HG03571 (cell line): ENCODE measurements around the gene FOXA2.

Experiments
- ATAC-seq: cut with Tn5 transposase; IDR thresholded peaks from one replicate; pipeline ENCODE4 v1.9.1; 2021; ENCODE audit not compliant: unreplicated experiment

The FOXA2 gene

DNA sequence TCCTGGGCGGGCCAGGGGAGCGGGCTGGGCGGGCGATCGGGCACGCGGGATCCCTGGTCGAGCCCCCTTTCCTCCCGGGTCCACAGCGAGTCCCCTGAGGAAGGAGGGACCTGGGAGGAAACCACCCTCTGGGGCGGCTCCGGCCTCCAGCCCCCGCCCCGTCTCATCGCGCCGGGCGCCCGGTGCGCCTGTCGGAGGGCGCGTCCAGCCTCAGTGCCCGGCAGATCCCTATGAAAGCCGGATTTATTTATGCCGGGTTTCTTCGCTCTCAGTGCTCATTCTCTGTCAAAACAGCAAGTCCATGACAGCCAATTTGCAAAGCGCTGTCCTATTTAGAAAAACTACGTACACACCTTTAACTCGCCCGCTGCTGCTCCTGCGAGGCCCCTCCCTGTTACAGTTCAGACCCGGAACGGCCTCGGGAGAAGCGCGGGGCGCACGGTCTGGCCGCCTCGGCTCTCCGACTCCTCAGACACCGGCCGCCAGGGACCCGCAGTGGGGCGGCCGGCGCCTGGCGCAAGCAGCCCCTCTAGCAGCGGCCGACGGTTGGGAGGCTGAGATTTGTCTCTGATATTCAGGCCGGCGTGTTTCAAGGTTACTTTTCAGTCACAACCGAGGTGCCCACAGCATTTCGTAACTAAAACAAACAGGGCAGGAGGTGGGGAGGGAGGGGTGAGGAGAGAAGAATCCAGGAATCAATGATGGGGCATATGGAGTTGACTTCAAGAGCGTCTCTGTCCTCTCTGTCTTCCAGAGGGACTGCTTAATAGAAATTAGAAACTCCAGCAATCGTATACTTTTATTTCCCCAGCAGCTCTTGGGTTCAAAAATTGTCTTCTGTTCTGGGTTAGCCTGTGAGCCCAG lies 782 bp upstream of the FOXA2 start:
- ATAC-seq = no peak

DNA sequence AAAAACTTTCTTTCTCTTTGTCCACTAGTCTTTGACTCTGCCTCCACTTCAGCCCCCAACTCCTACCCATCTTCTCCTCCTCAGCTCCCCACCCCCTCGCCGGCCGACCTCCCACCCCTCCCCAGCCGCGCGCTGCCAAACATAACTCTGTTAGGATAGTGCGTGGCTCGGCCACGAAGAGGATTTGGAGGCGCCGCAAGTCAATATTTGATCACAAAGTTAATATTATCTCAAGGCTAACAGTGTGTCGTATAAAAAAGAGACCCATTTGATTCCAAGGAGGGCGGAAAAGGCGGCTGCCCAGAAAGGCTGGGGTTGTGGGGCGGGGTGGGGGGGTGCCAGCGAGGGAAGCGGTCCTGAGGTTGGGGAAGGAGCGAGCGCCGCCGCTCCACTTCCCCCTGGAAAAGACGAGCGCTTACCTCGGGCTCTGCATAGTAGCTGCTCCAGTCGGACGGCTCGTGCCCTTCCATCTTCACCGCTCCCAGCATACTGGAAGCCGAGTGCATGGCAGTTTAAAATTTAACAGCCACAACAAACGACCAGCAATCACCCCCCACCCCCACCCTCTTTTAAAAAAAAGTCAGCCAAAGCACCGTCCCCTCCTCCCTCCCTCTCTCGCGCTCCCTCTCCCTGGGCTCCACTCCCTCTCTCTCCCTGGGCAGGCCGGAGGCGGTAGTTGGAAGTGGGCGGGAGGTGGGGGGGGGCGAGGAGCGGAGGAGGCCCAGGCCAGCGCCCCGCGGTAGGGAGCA lies 425 bp downstream of the FOXA2 start:
- ATAC-seq = no peak

DNA sequence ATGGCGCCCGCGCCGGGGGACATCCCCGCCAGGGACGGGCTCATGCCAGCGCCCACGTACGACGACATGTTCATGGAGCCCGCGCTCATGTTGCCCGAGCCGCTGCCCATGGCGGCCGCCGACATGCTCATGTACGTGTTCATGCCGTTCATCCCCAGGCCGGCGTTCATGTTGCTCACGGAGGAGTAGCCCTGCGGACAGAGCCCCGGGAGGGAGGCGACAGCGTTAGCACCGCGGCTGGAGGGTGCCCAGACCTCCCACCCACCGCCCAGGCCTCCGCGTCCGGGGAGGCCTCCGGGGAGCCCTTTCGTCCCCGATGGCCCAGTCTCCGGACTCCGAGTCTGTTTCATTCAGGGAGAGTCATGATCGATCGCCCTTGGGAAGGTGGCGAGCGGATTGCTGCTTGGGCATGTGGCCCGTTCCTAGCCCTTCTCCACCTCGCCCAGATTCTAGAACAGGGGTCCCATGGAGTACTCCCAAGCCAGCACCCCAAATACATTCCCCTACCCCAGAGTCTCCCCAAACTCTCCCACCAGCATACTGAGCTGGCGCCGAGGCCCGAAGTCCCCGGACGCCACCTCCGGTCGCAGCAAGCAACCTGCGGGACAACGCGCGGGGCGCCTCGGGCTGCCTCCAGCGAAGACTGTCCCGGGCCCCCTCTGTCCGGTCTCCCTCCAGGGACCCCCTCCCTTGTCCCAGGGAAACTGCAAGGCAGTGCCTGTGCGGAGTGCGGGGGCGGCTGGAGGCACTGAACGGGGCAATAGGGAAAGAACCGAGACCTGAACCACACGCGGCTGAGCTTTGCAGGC lies 1.2 kb downstream of the FOXA2 start:
- no peak for ATAC-seq

DNA sequence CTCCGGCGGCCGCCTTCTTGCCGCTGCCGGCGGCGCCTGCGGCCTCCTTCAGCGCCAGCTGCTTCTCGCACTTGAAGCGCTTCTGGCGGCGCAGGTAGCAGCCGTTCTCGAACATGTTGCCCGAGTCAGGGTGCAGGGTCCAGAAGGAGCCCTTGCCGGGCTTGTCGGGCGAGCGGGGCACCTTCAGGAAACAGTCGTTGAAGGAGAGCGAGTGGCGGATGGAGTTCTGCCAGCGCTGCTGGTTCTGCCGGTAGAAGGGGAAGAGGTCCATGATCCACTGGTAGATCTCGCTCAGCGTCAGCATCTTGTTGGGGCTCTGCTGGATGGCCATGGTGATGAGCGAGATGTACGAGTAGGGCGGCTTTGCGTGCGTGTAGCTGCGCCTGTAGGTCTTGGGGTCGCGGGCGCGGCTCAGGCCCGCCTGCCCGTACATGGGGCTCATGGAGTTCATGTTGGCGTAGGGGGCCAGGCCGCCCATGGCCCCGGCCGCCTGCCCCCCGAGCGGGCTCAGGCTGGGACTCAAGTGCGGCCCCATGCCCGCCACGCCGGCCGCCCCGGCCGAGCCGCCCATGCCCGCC lies 1.9 kb downstream of the FOXA2 start:
- ATAC-seq = no peak

DNA sequence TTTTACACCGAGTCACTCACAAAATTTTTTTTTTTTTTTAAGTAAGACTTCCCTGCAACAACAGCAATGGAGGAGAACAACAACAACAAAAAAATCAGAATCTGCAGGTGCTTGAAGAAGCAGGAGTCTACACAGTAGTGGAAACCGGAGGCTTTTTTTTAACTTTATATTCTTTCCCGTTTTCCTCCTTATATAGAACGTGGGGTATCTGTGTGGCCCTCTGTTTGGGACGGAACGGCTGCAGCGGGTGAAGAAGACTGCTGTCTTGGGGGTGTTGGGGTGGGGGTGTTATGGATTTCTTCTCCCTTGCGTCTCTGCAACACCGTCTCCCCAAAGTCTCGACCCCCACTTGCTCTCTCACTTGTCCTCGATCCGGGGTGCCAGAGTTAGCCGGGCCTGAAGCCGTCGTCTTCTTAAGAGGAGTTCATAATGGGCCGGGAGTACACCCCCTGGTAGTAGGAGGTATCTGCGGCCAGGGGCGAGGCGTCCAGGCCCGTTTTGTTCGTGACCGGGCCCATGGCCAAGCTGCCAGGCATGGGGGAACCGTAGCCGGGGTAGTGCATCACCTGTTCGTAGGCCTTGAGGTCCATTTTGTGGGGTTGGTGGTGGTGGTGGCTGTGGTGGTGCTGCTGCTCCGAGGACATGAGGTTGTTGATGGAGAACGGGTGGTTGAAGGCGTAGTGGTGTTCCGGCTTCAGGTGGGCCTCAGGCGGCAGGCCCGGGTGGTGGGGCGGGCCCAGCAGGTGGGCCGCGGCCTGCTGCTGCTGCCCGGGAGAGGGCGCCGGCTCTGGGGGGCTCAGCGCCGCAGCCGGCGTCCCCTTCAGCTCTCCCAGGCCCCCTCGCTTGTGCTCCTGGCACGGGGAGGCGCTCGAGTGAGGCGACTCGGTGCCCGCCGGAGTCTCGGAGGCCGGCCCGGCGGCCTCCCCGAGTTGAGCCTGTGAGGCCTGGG lies 2.7 kb downstream of the FOXA2 start:
- no peak for ATAC-seq

DNA sequence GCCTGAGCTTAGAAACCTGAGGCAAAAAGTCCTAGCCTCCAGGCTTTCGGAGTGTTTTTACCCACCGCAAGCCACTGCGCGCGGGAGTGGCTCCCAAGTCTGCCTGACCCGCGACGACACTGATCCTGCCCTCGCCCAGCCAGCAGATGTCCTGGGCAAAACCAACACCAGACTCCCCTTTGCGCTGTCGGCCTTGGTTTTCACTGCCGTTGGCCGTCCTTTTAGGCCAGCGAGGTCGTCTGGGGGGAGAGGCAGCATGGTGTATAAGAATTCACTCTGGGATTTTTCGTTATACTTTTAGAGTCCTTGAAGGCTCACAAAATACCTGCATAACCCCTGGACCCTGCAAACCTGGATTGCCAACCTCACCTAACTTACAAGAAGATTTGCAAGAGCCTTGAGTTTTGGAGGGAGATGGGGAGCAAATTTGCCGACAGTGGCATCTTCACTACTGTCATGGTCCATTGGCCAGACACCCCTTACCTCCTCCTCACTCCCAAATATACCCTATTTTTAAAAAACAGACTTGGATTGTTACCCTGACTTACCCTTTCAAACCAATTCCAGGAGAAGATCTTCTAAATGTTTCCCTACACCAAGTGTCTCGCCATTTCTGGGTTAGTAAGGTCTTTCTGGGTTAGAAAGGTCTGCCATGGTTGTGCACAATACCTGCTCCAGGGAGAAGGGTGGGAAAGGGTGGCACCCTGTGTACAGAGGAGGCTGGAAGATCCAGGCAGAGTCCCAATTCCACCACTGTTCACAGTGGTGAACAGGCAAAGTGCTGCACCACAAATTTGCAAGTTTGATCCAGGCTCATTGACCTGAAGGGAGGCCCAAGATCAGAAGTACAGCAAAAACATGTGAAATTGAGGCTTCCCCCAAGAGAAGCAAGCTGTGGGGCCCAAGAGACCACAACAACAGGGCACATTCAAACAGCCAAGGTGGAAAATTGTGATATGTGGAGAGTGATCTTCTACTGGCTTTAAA lies 4.4 kb downstream of the FOXA2 start:
- no peak for ATAC-seq

DNA sequence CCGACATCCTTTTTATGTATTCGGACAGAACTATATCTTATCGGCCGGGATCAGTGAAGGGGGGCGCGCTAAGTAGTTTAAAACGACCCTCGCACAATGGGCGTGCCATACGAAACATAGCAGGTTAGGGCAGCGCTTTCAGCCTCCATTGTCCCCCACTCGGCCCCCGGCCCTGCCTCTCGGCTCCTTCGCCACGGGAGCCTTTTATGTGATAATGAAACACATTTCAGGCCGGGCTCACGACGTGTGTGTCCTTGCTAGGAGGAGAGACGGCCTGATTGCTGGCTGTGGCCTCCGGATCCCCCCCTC lies 5.3 kb downstream of the FOXA2 start:
- ATAC-seq = no peak

DNA sequence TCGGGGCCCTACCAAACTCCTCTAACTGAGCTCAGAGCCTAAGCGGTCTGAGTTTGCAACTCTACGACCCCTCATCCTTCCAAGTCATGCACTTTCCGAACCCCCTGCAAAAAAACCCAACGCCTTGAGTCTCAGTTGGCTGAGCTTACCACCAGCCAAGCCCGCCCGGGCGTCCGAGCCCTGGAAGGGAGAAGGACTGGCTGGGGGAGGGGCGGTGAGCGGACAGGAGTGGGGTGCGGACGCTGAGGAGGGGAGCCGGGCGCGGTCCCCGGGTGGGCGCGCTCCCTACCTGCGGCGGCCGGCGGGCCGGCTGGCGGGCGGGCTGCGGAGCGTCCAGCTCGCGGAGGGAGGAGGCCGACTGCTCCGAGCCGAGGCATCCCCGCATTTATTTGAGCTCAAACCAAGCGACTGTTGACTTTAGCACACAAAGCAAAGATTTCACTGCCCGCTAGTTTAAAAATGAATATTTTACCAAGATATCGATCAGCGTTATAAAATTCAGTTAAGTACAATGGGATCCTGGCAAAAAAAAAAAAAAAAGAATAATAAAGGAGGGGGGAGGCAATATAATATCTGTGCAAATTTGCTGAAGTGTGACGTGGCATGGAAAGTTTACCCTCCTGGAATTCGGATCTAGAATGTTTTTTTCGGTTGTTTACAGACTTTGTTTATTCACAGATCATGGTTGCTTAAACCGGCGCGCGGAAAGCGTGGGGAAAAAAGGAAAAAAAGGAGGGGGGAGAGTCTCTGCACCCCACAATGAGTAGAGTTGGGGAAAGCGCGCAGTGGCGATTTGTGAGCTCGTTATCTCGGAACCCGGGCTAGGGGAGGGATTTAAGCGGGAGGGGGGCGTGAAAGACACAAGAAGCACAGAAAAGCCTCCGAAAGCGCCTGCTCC lies 5.9 kb downstream of the FOXA2 start:
- no peak for ATAC-seq

DNA sequence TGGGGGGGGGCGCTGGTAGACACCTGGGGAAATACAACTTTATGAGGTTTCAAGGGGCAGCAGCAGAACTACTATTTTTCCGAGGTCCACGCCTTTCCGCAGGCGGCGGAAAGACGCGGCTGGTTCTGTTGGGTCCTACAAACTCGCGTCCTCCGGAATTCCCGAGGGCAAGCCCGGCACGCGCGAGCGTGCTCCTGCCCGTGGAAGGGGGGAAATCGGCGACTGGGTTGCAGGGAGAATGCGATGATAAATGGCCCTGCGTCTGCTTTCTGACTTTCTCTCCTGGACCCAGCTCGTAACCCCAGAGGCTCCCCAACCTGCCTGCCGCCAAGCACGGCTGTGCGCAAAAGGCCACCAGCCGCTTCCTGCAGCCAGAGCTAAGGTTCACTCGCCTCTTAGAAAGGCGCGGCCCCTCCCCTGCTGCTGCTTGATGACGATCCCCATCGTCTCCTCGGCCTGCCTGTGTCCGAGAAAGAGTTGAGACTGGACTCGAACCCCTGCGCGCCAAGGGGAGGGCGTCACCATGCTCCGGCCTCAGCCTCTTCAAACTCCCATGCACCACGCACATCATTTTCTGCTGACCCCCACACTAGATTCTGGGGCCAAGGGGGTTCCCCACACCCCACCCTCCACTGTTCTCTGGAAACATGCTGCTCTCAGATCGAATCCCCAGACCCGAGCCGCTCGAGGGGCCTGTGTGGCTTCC lies 6.7 kb downstream of the FOXA2 start:
- ATAC-seq = no peak

DNA sequence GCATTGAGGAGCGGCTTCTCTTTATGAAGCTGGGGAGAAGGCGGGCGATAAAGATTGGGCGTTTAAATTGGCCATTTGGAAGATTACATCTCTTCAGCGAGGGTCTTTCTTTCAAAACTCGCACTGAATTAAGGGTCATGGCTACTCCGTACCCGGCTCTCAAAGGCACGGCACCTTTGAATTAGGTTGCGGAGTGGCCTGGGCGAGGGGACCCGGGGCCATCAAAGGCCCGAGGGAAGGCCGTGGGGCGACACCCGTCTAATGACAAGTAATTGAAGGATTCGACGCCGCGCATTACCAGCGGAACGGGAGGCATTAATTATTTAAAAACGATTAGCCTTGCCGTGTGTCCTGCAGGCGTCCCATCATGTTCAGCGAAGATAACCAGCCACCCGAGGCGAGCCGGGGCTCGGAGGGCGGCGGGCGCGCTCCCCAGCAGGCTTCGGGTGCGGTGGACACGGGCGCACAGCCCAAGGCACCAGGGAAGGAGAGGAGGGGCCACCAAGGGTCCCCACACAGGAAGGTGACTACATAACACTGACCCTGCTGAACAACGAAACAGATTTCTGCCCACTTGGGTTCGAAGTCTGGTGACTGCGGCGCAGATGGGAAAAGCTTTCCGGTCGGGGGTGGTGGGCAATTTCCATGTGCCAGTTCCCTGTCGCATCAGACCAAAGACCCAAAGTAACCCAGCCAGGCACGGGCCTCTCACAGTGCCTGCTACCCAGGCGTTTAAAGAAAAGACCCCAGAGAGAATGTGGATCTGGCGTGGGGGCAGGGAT lies 7.4 kb downstream of the FOXA2 start:
- no peak for ATAC-seq

DNA sequence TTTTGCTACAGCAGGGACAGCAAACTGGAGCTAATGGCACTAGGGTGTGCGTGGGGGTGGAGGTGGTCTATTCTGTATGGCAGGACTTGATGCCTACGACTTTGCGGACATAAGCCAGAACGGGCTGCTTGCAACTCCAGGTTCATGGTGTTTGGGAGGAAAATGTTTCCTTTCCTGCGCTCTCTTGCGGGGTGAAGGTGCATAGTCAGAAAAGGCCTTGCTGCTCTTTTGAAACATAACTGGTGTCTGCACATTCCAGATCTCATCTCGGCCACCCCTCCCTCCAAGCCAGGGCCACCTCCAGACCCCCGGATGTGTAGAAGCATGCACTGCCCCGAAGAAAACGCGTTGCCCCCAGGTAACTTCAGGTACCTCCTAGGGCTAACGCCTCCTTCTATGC lies 8.1 kb downstream of the FOXA2 start:
- ATAC-seq = no peak

DNA sequence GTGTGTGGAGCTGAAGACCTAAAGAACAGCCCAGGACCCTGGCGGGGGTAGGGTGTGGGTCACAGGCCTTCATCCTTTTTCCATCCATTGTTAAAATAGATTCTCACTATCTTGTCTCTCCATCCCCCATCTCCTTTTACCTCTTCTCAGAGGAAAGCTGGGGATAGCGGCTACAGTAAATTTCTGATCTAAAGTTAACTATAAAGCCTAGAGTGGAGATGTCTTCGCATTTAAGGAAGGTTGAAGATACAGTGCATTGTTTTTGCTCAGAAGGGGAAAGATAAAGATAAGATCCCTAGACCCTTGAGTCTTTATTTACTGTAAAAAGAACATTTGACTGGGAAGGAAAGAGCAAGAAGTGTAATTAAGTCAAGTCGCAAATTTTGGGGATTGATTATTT lies 8.6 kb downstream of the FOXA2 start:
- ATAC-seq = no peak

DNA sequence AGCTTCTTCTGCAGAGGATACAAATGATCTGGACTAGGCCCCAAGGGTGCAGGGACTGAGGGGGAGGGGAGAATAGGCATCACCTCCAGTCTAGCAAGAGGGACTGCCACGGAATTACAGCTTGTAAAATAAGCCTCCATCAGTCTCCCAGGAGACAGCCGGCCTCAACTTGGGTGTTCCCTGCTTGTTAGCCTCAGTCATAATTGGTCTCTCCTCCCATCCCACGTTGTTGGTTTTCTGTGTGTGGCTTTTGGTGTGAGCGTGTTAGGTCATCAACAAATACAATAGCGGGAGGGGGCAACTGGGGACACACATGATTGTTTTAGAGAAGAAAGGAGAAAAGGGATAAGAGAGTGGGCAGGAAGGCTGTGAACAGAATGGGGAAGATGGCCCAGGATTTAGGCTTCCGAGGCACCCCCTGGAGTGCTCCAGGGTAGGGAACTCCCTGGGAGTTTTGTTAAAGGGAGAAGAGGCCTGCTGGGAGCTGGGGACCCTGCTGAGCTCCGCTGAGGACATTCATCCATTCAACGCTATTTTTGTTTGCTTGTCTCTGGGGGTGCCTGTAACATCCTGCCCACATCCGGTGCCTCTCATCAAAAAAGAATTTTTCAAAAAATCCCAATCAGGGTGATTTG lies 9.2 kb downstream of the FOXA2 start:
- no peak for ATAC-seq

DNA sequence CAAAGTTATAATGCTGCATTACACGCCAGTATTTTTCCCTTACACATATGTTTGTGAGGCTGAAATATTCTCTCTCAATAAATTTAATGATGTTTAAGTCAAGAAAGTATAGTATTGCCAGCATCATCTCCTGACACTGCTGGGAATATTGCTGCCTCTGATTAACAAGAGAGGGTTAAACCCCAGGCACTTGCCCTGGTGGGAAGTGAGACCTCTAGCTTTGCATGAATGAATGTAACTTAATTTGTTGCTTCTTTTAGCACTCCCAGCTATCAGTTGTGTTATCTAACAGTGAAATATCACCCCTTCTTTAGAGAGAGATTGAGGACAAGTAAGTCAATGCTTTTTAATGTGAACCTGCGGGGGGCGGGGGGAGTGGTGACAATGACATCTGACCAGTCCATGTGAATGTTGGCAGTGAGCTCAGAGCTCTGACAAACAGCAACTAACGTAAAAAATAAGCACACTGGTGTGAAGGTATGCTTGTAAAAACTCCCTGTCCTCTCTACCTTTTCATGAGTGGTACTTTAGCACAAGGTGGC lies 9.8 kb downstream of the FOXA2 start:
- no peak for ATAC-seq

DNA sequence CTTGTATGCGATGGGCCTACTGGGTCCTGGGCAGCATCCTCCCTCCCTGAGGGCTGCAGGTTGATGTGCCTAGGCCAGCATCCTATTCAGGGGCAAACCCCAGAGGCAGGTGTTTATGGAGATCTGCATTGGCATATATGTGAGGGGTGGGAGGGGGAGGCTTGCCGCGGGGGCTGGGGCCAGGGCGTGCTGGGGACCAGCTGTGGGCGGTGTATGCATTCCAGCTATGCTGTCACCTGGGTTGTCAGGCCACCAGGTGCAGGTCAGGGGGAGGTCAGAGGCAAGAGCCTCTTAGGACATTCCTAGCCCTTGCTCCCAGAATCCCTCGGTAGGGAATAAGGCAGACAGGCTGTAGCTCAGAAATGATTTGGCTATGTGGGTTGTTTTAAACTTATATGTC lies 11.9 kb downstream of the FOXA2 start:
- no peak for ATAC-seq

DNA sequence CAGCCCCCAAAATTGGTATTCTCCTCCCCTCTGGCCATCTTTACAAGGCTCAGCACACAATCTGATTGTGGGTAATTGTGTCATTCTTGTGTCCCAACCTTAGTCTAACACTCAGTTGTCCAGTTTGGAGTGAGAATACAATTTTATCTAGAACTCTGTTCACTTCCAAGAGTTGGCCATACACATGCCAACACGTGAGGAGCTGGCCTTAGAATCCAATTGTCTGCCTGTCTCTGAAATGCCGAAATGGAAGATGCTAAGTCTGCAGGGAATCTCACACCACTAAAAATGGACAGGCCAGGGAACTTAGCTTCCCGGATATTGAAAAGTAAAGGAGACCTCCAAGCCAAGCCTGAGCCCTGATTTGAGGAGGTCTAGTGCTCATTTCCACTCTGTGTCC lies 12.3 kb downstream of the FOXA2 start:
- no peak for ATAC-seq
